ENCODE results near the gene CPLANE1. TPM values are rescaled to one million over a fixed set of nuclear protein-coding genes. Genes with fewer than 3 reads are reported as not detected.
"Not testable (repeated sequence)": the region's sequence is repeated elsewhere in the genome, so short reads cannot be mapped to it uniquely, and the experiment has no call there.

CPLANE1 gene
- total RNA-seq, 1 donor from 2014 or later, result 81.1 TPM

DNA sequence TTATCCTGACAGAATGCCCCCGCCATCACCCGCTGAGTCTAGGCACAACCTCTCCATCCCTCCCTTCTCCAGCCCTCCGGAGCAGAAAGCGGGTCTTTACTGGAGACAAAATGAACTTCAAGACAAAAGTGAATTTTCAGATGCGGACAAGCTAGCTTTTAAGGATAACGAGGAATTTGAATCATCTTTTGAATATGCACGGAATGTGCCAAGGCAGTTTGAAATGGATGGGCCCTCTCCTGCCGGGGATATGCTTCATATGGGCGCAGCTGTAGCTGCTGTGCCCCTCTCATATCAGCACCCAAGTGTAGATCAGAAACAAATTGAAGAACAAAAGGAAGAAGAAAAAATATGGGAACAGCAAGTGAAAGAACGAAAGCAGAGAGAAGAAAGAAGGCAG is 37.5 kb downstream of the CPLANE1 start:
- no peak for DNase-seq (ENCODE audit: low spot score in 2 of 2)
- FAIRE-seq, result no peak

- DNase-seq (ENCODE audit: low spot score in 2 of 2) (peak; percentile 7 to 35), FAIRE-seq (no peak)
Observed at GRCh38 chr5:37208883-37209797, 40.0 kb downstream of the CPLANE1 start.

DNA sequence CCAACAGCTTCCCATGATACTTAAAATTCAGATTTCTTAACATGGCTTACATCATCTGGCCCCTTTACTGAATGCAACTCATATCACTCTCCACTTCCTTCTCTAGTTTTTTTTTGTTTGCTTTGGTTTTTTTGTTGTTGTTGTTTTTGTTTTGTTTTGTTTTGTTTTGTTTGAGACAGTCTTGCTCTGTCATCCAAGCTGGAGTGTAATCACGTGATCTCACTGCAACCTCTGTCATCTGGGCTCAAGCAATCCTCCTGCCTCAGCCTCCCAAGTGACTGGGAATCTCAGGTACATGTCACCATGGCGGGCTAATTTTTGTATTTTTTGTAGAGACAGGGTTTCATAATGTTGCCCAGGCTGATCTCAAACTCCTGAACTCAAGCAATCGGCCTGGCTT is 41.4 kb downstream of the CPLANE1 start:
- DNase-seq (ENCODE audit: low spot score in 2 of 2), result no peak
- FAIRE-seq, result no peak

DNA sequence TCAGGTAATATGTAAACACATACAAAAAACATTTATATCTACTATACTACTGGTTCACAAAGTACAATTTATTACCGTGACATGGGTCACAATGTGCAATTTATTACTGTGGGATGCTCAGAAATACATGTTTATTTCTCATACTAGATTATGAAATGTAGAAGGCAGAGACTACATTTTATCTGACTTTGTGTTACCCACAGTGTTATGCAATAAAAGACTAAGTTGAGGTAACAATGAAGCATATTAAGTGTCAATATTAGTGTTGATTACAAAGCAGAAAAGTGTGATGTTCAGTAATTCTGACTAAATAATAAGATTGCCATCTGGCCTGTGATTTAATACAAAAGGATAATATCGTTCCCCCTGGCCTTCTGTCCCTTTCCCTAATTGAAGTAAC is 42.4 kb downstream of the CPLANE1 start:
- FAIRE-seq, result no peak
- no peak for DNase-seq (ENCODE audit: low spot score in 2 of 2)

GRCh38 chr5:37198842-37199241 is 50.3 kb downstream of the CPLANE1 start:
- no peak for DNase-seq (ENCODE audit: low spot score in 2 of 2)
- no peak for FAIRE-seq

DNA sequence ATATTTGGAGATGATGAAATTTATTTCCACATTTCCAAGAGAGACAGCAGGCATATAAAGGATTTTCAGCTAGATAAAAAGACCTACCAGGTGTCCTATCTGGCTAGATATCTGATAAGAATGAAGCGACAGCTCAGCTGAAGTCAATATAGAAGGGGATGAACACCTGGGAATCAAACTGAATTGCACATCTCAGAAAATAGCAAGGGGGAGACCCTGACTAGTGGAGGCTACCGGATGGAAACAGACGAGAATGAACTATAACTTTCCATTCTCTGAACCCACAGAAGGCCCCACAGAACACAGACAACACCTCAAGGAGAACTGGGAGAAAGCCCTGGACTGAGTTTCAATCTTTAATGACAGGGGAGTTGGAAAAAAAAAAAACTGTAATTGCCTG is 51.1 kb downstream of the CPLANE1 start:
- no peak for FAIRE-seq
- DNase-seq (ENCODE audit: low spot score in 2 of 2), result no peak

DNA sequence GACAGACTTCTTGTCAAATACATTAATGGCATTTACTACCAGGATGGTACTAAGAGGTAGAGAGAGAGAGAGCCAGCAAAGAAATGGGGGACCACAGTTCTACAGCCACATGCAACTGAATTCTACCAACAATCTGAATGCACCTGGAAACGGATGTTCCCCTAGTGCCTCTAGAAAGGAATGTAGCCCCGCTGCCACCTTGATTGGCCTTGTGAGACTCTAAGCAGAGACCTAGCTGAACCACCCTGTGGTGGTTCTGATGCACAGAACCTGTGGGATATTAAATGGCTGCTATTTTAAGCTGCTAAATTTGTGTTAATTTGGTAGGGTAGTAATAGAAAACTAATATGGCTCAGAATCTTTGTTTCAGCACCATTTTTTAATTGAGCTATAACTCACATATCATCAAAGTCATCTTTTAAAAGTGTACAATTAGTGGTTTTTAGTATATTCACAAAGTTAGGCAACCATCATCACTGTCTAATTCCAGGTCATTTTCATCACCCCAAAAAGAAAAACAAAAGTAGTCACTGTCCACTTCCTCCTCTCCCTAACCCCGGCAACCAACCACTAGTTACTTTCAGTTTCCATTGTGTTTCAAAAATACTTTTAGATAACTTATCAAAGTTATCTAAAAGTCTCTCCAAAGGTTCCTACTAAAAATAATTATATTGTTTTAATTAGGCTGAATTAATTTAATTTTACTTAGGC is 51.7 kb downstream of the CPLANE1 start:
- DNase-seq (ENCODE audit: low spot score in 2 of 2) (no peak), FAIRE-seq (no peak)

DNA sequence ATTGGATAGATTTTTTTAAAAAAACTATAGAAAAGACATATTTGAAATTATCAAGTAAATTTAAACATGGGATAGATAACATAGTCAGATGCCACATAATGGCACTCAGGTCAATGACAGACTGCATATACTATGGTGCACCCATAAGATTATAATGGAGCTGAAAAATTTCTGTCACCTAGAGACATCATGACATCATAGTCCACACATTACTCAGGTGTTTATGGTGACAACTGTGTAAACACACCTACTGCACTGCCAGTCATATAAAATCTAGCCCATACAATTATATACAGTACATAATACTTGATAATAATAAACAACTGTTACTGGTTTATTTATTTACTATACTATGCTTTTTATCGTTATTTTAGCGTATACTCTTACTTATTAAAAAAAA is 58.6 kb downstream of the CPLANE1 start:
- no peak for FAIRE-seq
- DNase-seq (ENCODE audit: low spot score in 2 of 2), result no peak

GRCh38 chr5:37189355-37189754 is 59.8 kb downstream of the CPLANE1 start:
- DNase-seq (ENCODE audit: low spot score in 2 of 2) (no peak), FAIRE-seq (no peak)

DNA sequence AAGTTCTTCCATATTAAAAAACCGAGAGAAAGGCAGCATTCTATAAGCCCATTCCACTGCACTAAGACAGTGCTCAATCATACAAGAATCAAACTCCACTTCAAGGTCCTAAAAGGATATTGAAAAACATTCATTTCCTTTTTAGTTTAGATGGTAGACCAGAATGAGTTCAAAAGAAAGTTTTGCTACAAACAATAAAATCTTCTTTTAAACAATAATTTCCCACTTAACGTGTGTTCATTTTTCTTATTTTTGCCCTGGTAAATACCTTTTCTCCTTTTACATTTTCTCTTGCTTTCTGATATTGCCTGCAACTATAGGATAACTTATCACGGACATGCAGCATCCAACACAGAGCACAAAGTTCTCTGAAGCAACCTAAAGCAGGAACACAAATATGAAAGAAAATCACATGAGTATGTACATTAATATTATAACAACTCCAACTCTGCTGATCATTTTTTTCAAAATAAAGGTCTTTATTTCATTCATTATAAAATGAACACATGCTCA is 61.7 kb downstream of the CPLANE1 start:
- FAIRE-seq (no peak), DNase-seq (ENCODE audit: low spot score in 2 of 2) (no peak)

DNA sequence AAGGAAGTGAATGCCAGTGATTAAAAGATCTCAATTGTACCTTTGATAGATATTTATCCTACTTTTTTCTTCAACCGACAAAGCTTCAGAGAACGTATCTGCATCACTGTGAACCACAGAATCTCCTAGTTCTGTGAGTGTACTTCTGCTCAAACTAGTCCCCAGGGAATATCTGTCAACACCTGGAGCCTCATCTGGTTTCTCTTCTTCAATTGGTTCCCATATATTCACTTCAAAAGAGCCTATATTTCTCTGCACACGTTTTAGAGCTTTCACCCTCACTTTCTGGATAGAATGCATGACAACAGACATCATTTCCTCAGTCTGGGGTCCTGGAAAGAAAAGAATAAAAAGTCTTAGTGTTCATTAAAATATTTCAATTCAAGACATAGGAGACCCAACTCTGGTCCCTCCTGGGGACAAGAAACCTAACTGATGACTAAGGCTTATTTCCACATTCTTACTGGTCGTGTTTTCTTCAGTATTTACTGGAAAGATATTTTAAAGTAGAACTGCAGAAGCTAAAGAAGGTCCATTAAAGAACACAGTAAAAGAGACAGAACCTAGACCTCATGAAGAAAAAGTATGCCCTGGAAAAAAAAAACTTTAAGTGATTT is 64.3 kb downstream of the CPLANE1 start:
- no peak for FAIRE-seq
- no peak for DNase-seq (ENCODE audit: low spot score in 2 of 2)

DNA sequence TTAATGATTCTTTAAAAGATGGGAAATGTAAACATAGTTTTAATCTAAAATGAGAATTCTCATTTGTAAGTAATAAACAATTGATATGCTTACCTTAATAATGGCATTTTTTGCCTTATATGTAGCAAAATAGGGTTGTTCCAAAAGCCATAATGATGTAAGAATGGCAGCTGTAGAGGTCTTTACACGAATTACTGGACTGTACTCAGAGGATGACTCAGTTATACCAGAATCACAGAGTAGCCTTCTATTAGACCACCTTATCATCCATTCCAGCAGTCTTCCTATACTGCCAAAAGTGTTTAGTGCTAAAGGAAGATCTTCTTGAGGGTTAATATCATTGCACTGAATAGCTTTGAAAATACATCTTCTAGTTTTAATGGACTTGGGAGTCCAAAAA is 66.5 kb downstream of the CPLANE1 start:
- FAIRE-seq, result no peak
- DNase-seq (ENCODE audit: low spot score in 2 of 2), result no peak

GRCh38 chr5:37174928-37175327 is 74.2 kb downstream of the CPLANE1 start:
- FAIRE-seq (no peak), DNase-seq (ENCODE audit: low spot score in 2 of 2) (no peak)

DNA sequence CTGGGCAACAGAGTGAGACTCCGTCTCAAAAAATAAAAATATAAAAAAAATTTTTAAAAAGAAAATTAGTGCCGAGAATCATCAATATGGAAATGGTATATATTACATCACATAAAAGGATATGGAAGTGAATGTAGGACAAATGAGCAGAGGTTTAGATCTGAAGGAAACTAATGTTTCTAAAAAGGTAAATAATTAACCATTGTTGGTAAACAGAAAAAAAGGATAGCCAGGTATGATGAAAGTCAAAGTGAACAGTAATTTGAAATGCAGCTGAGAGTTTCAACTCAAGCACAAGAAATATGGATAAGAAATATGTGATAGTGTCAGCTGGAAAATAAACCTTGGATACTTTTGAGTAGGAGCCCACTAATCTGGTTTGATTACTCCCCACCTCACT is 76.2 kb downstream of the CPLANE1 start:
- no peak for DNase-seq (ENCODE audit: low spot score in 2 of 2)
- no peak for FAIRE-seq

GRCh38 chr5:37170856-37171255 is 78.3 kb downstream of the CPLANE1 start:
- FAIRE-seq (no peak), DNase-seq (ENCODE audit: low spot score in 2 of 2) (no peak)

GRCh38 chr5:37166197-37166596 is 83.0 kb downstream of the CPLANE1 start:
- FAIRE-seq, result no peak
- no peak for DNase-seq (ENCODE audit: low spot score in 2 of 2)

DNA sequence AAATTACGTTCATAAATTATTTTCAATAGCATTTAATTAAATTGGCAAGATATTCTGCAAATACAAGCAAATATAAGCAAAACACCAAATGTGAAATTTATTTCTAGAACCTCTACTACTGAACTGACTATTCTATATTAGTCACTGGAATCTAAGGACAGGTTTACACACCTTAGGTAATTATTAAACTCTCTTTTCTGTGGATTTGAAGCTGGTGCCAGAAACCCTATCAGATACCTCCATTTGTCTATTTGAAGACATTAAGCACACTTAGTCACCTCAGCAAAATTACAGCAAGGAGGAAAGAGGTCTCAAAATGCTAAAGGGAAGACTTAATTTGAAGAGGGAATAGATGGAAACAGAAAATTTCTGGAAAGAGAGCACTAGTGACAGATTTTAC is 83.4 kb downstream of the CPLANE1 start:
- DNase-seq (ENCODE audit: low spot score in 2 of 2) (no peak), FAIRE-seq (no peak)

DNA sequence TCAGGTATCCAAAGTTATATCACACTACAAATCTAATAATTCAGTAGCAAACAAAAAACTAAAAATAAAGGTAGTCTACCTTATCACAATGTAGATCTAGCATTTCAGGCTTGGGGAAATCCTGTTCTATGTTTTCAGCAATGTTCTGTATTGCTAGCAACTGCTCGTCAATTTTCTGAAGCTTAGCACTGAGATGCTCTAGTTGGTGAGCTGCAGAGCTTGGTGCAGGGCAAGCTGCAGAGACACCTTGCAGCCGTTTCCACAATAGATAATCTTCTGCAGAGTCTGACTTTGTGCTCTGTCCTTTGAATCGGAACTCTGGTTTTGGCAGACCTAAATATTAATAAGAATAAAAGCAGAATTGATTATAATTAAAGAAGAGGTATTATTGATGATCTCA is 95.5 kb downstream of the CPLANE1 start:
- DNase-seq (ENCODE audit: low spot score in 2 of 2), result no peak
- no peak for FAIRE-seq

GRCh38 chr5:37146896-37147295 is 102.3 kb downstream of the CPLANE1 start:
- DNase-seq (ENCODE audit: low spot score in 2 of 2) (no peak), FAIRE-seq (no peak)

- DNase-seq (ENCODE audit: low spot score in 2 of 2) (no peak), FAIRE-seq (no peak)
Observed at GRCh38 chr5:37136694-37137093, 112.5 kb downstream of the CPLANE1 start.

DNA sequence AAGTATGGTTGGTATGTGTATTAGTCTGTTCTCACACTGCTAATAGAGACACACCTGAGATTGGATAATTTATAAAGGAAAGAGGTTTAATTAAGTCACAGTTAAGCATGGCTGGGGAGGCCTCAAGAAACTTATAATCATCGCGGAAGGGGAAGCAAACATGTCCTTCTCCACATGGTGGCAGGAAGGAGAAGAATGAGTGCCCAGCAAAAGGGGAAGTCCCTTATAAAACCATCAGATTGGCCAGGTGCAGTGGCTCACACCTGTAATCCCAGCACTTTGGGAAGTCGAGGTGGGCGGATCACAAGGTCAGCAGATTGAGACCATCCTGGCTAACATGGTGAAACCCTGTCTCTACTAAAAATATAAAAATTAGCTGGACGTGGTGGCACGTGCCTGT is 113.9 kb downstream of the CPLANE1 start:
- not testable (repeated sequence) for DNase-seq (ENCODE audit: low spot score in 2 of 2); FAIRE-seq

Data from frontal cortex (tissue), 4 donors.